CD4-positive, alpha-beta memory T cell (primary cell): ENCODE measurements around the gene SSR2. TPM values are rescaled to one million over a fixed set of nuclear protein-coding genes. Genes with fewer than 3 reads are reported as not detected.
"Not testable (repeated sequence)": the region's sequence is repeated elsewhere in the genome, so short reads cannot be mapped to it uniquely, and the experiment has no call there.

Experiments used
- CTCF ChIA-PET: fragments of 350-600 bp; sonication (Branson Sonifier 250); formaldehyde crosslinking; loops from one replicate; lab custom pipeline; 2021; ENCODE audit warnings: inconsistent platforms; ENCODE audit not compliant: partially characterized antibody; lab: Charles Lee
- POLR2A ChIA-PET: fragments of 350-600 bp; sonication (Branson Sonifier 250); formaldehyde crosslinking; loops from one replicate; lab custom pipeline; 2021; ENCODE audit not compliant: partially characterized antibody; lab: Charles Lee
- DNase-seq, 5 donors: peaks; one replicate each; pipeline versions ENCODE4 v3.0.0 to v3.0.0-alpha.2; 2020 to 2022; ENCODE audit warnings: mixed read lengths in 1 of 5
- H3K27ac ChIP-seq: one replicate; pipeline ENCODE4 v1.7.0; 2013; ENCODE audit warnings: low read depth, low read length
- H3K27me3 ChIP-seq: 2 replicates; pipeline ENCODE4 v1.7.0; 2013; ENCODE audit warnings: mild to moderate bottlenecking, low read length, moderate library complexity; ENCODE audit not compliant: insufficient read depth
- H3K36me3 ChIP-seq: 2 replicates; pipeline ENCODE4 v1.7.0; 2013; ENCODE audit warnings: mild to moderate bottlenecking, low read length, moderate library complexity; ENCODE audit not compliant: insufficient read depth
- H3K4me1 ChIP-seq: 2 replicates; pipeline ENCODE4 v1.7.0; 2013; ENCODE audit warnings: mild to moderate bottlenecking, low read length, moderate library complexity; ENCODE audit not compliant: insufficient read depth
- H3K4me3 ChIP-seq, 2 donors: one replicate each; pipeline ENCODE4 v1.7.0; 2013; ENCODE audit warnings: low read length in 2 of 2, mild to moderate bottlenecking in 1 of 2
- H3K9me3 ChIP-seq, 2 donors: one replicate each; pipeline ENCODE4 v1.7.0; 2013; ENCODE audit warnings: low read length in 2 of 2, control low read depth in 1 of 2; ENCODE audit not compliant: control insufficient read depth in 1 of 2
- H3K27ac Mint-ChIP-seq, 7 donors: one replicate each; pipeline ENCODE4 v1.8.0; 2020 to 2021; ENCODE audit warnings: mixed read lengths in 7 of 7, mild to moderate bottlenecking in 6 of 7, inconsistent platforms in 3 of 7, moderate library complexity in 3 of 7
- H3K27me3 Mint-ChIP-seq, 2 donors: one replicate each; pipeline ENCODE4 v1.8.0; 2020 to 2021; ENCODE audit warnings: mixed read lengths in 2 of 2
- H3K36me3 Mint-ChIP-seq, 2 donors: one replicate each; pipeline ENCODE4 v1.8.0; 2020 to 2021; ENCODE audit warnings: mixed read lengths in 2 of 2, inconsistent platforms in 1 of 2, mild to moderate bottlenecking in 1 of 2
- H3K4me1 Mint-ChIP-seq, 4 donors: one replicate each; pipeline ENCODE4 v1.8.0; 2020 to 2021; ENCODE audit warnings: mixed read lengths in 4 of 4, mild to moderate bottlenecking in 1 of 4
- H3K4me3 Mint-ChIP-seq, 8 donors: one replicate each; pipeline ENCODE4 v1.8.0; 2020 to 2021; ENCODE audit warnings: mixed read lengths in 8 of 8, mild to moderate bottlenecking in 7 of 8, moderate library complexity in 6 of 8, inconsistent platforms in 3 of 8
- H3K9me3 Mint-ChIP-seq, 8 donors: one replicate each; pipeline ENCODE4 v1.8.0; 2020 to 2021; ENCODE audit warnings: mixed read lengths in 8 of 8, mild to moderate bottlenecking in 5 of 8, inconsistent platforms in 3 of 8, moderate library complexity in 1 of 8
- intact Hi-C: fragments of 100-400 bp; cut with micrococcal nuclease; formaldehyde crosslinking; loops from one replicate; pipeline ENCODE4 v1.15.1; 2023
- polyA plus RNA-seq, 2 donors: library from polyadenylated mRNA; unstranded; fragments of 300-500 nt; fragmentation: Illumina TruSeq; gene quantifications; one replicate each; pipeline ENCODE4 v1.2.3, GENCODE V29; 2021
- total RNA-seq, 2 experiments: library from RNA; stranded (reverse); gene quantifications; one replicate each; pipeline ENCODE4 v1.2.3, GENCODE V29; 2021

Gene SSR2
- total and polyA plus RNA-seq, 4 experiments from 2014 or later, result 252 to 442 (median 313) TPM

DNA sequence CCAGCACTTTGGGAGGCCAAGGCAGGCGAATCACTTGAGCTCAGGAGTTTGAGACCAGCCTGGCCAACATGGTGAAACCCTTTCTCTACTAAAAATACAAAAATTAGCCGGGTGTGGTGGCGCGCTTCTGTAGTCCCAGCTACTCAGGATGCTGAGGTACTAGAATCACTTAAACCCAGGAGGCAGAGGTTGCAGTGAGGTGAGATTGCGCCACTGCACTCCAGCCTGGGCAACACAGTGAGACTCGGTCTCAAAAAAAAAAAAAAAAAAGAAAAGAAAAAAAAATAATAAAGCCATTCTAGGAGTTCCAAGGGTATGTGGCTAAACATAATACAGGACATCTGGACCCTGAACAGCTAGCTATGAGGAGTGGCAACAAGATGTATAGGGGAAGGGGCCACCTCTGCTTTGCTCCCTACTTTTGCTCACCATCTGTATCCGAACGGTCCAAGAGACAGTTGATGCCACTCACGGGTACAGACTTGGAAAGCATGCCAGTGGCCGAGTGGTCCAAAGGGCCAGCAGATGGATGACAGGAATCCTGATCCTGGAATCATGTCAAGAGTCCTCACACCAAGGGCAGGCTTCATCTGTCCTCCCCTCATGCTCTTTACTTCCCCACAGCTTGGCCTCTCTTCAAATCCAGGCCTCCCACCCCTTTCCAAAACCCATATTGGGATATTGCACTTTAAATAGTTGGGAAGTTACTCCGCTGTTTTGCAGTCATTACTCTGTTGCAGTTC, 35.7 kb downstream of the SSR2 start:
- H3K4me1 ChIP-seq, result peaks cover 47% of the 10 kb centered on the region
- ChIA-PET POLR2A (interaction anchor here (0.7 to 12.4 kb wide), 4 partner anchors 18 to 179 kb away, joined by 3 to 179 read pairs (median 6); partner anchors contain the start of genes KHDC4 and RXFP4), CTCF (interaction anchor here (2.2 kb wide), 1 partner anchor 46 kb away, joined by 14 read pairs; no protein-coding TSS in a partner anchor)
- H3K4me3 ChIP-seq, H3K27ac ChIP-seq, intact Hi-C loops, H3K36me3 ChIP-seq, H3K9me3 ChIP-seq, H3K36me3 Mint-ChIP-seq, H3K9me3 Mint-ChIP-seq, H3K4me3 Mint-ChIP-seq, DNase-seq, H3K27me3 ChIP-seq, H3K27me3 Mint-ChIP-seq: not testable (repeated sequence)
- H3K4me1 Mint-ChIP-seq, result peaks cover 34 to 53% (median 45%) of the 10 kb centered on the region in 4 donors
- peak overlapping the region in 2 of 7 donors; percentile 31 to 54 for H3K27ac Mint-ChIP-seq

DNA sequence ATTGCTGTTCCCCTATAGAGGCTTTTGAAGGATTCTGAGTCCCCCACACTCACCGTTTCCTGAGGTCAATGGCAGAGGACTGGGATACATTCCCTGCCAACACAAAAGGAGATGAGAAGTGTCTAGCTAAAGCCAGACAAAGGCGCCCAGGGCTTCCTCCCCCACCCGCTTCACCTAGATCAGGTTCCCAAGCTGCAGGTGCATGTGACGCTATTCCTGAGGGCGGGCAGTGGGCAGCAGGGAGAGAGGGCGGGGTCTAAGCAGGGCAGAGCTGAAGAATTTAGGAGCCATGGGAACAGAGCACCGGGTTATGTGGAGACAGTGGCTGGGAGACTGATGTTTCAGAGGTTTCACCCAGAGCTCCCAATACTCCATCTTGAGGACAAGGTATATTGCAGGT, 36.4 kb downstream of the SSR2 start:
- Histone ChIP-seq H3K4me1 (peaks cover 47% of the 10 kb centered on the region), H3K27me3 (no peaks in the 10 kb centered on the region), H3K9me3 (no peaks in the 10 kb centered on the region), H3K27ac (no peak overlapping the region), H3K36me3 (no peaks in the 10 kb centered on the region), H3K4me3 (no peak overlapping the region)
- DNase-seq, result no peak
- H3K9me3 Mint-ChIP-seq, result no peaks in the 10 kb centered on the region
- ChIA-PET POLR2A (interaction anchor here (1.2 to 12.4 kb wide), 6 partner anchors 9 to 51 kb away, joined by 3 to 179 read pairs (median 4); partner anchors contain the start of genes KHDC4 and RXFP4), CTCF (interaction anchor here (2.2 kb wide), 1 partner anchor 45 kb away, joined by 14 read pairs; no protein-coding TSS in a partner anchor)
- peak overlapping the region in 3 of 7 donors; percentile 2 to 54 (median 13) for H3K27ac Mint-ChIP-seq
- H3K4me3 Mint-ChIP-seq, result no peak overlapping the region
- no peaks in the 10 kb centered on the region for H3K27me3 Mint-ChIP-seq
- intact Hi-C loops, result no loop called here
- peaks cover 37 to 56% (median 46%) of the 10 kb centered on the region in 4 donors for H3K4me1 Mint-ChIP-seq
- H3K36me3 Mint-ChIP-seq, result peaks cover 0 to 2% of the 10 kb centered on the region in 2 donors

DNA sequence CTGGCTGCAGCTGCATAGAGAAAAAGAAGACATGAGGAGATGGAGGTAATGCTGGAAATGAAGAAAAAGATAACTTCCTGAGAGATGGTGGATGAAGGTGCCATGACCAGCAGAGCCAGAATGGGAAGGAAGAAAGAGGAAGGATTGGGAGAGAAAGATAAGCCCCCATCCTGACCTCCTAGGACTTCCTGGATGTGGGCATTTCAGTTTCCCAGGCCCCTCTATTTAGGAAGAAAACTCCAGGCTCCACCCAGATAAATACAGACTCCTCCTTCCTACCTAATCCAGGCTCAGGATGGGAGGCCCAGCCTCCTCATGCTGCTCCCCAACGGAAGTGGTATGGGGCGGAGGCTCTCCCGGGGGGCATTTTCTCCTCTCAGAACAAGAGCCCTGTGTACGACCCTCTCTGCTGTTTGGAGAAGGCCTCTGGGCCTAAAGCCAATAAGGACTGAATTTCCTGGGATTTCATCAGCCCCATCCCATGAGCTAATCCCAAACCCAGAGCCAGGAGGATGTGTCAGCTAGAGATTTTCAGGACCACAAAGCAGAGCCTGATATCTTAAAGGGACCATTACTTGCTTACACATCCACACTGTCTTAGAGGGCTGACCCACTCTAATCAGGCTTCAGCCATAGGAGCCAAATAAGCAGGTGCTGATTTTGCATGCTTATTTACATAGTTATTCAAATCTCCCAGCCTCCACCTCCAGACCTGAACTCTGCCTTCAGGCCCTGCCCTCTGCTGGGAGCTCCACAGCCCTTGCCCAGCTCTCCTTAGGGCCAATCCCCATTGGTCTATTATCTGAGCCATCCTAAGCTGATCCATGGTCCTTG, 37.3 kb downstream of the SSR2 start:
- Mint-ChIP-seq H3K4me3 (peak overlapping the region in 1 of 8 donors; percentile 16), H3K4me1 (peaks cover 35 to 59% (median 41%) of the 10 kb centered on the region in 4 donors), H3K27me3 (no peaks in the 10 kb centered on the region), H3K36me3 (peaks cover 0 to 8% of the 10 kb centered on the region in 2 donors), H3K9me3 (no peaks in the 10 kb centered on the region), H3K27ac (peak overlapping the region in 6 of 7 donors; percentile 30 to 88 (median 78))
- H3K36me3 ChIP-seq, result no peaks in the 10 kb centered on the region
- DNase-seq, result no peak
- no peaks in the 10 kb centered on the region for H3K9me3 ChIP-seq
- no peaks in the 10 kb centered on the region for H3K27me3 ChIP-seq
- no peak overlapping the region for H3K27ac ChIP-seq
- ChIA-PET CTCF (interaction anchor here (1.1 to 2.2 kb wide), 6 partner anchors 10 to 79 kb away, joined by 3 to 14 read pairs (median 3); no protein-coding TSS in a partner anchor), POLR2A (interaction anchor here (1.2 to 12.4 kb wide), 9 partner anchors 8 to 51 kb away, joined by 3 to 199 read pairs (median 4); partner anchors contain the start of genes KHDC4 and RXFP4)
- intact Hi-C loops, result no loop called here
- no peak overlapping the region for H3K4me3 ChIP-seq
- H3K4me1 ChIP-seq, result peaks cover 48% of the 10 kb centered on the region

DNA sequence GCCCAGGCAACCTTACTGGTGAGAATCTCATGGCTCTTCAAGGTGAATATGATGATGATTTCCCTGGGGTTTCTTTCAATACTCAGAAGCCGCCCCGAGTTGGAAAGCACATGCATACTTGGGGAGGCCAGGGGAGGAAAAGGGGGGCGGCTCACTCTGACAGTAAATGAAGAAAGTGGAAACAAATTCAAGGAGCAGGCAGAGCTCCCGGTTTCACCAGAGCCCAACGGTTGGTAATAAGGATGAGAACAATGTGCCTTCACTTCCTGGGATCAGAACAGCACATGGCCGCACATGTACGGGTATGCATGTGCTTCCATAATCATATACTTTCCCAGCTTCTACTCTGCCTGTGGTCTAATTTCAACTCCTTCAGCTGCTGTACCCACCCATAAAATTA, 38.6 kb downstream of the SSR2 start:
- H3K4me1 ChIP-seq, result peaks cover 48% of the 10 kb centered on the region
- no peak for DNase-seq
- H3K4me1 Mint-ChIP-seq, result peaks cover 35 to 64% (median 41%) of the 10 kb centered on the region in 4 donors
- H3K27ac ChIP-seq, result peak overlapping the region; percentile 86
- ChIA-PET CTCF (interaction anchor here (1.3 to 6.8 kb wide), 7 partner anchors 8 to 49 kb away, joined by 3 to 47 read pairs (median 3); no protein-coding TSS in a partner anchor), POLR2A (interaction anchor here (1.3 to 12.4 kb wide), 4 partner anchors 9 to 50 kb away, joined by 3 to 199 read pairs (median 139); partner anchors contain the start of genes KHDC4 and RXFP4)
- H3K36me3 ChIP-seq, result no peaks in the 10 kb centered on the region
- peak overlapping the region in 7 of 8 donors; percentile 50 to 99 (median 95) for H3K4me3 Mint-ChIP-seq
- no peaks in the 10 kb centered on the region for H3K27me3 ChIP-seq
- no peak overlapping the region for H3K4me3 ChIP-seq
- H3K9me3 Mint-ChIP-seq, result no peaks in the 10 kb centered on the region
- no peaks in the 10 kb centered on the region for H3K27me3 Mint-ChIP-seq
- peak overlapping the region; percentile 81 to 97 (median 91) for H3K27ac Mint-ChIP-seq
- intact Hi-C loops, result no loop called here
- H3K9me3 ChIP-seq, result no peaks in the 10 kb centered on the region
- H3K36me3 Mint-ChIP-seq, result peaks cover 0 to 17% of the 10 kb centered on the region in 2 donors

DNA sequence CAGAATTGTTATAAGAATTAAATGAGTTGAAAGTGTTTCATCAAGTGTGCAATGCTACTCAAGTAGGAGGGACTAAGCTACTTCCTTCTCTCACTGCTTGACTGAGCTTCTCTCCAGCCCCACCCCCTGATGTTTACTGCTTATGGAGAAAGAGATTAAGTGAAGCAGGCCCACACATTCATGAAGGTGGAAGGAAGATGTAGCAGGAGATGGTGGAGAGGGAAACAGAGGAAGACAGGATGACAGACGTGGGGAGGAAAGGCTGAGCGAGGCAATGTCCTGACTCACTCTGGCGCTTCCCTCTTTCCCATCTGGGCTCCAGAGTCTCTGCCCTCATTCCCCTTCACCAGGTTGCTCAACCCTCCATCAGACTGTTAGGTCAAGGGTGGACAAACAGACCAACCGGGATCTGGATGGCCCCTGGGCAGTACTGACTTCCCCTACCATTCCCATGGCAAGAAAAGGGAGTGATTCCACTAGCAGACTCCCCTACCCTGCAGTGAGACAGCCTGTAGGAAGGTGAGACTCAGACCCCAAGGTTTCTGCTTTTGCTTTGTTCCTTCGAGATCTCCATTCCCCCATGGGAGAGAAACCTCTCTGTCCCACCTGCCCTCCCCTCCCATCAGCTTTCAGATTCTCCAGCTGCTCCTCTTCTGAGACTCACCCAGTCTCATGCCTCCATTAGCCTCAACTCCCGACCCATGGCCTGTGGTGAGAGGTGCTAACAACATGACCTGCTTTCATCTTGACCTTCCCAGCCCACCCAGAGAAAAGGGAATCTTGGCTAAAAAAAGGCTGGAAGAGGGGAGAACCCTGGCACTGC, 39.3 kb downstream of the SSR2 start:
- POLR2A ChIA-PET, result interaction anchor here (0.7 to 12.4 kb wide), 6 partner anchors 8 to 49 kb away, joined by 4 to 199 read pairs (median 54); partner anchors contain the start of genes KHDC4 and RXFP4
- H3K4me3 ChIP-seq, result peak overlapping the region in 1 of 2 donors; percentile 6
- H3K27me3 Mint-ChIP-seq, result no peaks in the 10 kb centered on the region

More for the DNA sequence above, 39.3 kb downstream of the SSR2 start:
- H3K4me1 Mint-ChIP-seq, result peaks cover 35 to 71% (median 42%) of the 10 kb centered on the region in 4 donors
- H3K4me3 Mint-ChIP-seq, result peak overlapping the region; percentile 74 to 99 (median 96)
- H3K36me3 ChIP-seq, result no peaks in the 10 kb centered on the region
- H3K36me3 Mint-ChIP-seq, result peaks cover 0 to 24% of the 10 kb centered on the region in 2 donors
- intact Hi-C loops, result no loop called here
- peak in 4 of 5 donors; percentile 44 to 72 (median 45) for DNase-seq
- H3K27me3 ChIP-seq, result no peaks in the 10 kb centered on the region
- H3K9me3 ChIP-seq, result no peaks in the 10 kb centered on the region
- peaks cover 48% of the 10 kb centered on the region for H3K4me1 ChIP-seq
- H3K27ac Mint-ChIP-seq, result peak overlapping the region; percentile 81 to 97 (median 91)
- no peaks in the 10 kb centered on the region for H3K9me3 Mint-ChIP-seq
- CTCF ChIA-PET, result interaction anchor here (0.9 to 6.8 kb wide), 8 partner anchors 9 to 48 kb away, joined by 3 to 47 read pairs (median 6); partner anchors contain the start of gene KHDC4
- peak overlapping the region; percentile 86 for H3K27ac ChIP-seq
